ENCODE results near the gene MAP2K3.

Gene MAP2K3

GRCh38 chr17:21299981-21300600, 15.6 kb downstream of the MAP2K3 start:
- TF ChIP-seq FOXP2 (optimal IDR thresholded peaks at IDR 0.05; ENCODE audit: borderline replicate concordance, extremely low read depth, extremely low read length, insufficient read depth) = no peak
- no peak for TF ChIP-seq SIN3A (IDR thresholded peaks at IDR 0.05; ENCODE audit: borderline replicate concordance, insufficient read depth, low read length)
- TF ChIP-seq TAF1 (IDR thresholded peaks at IDR 0.05; ENCODE audit: borderline replicate concordance, insufficient read depth, low read length) = no peak
- TF ChIP-seq, protein P1, sequence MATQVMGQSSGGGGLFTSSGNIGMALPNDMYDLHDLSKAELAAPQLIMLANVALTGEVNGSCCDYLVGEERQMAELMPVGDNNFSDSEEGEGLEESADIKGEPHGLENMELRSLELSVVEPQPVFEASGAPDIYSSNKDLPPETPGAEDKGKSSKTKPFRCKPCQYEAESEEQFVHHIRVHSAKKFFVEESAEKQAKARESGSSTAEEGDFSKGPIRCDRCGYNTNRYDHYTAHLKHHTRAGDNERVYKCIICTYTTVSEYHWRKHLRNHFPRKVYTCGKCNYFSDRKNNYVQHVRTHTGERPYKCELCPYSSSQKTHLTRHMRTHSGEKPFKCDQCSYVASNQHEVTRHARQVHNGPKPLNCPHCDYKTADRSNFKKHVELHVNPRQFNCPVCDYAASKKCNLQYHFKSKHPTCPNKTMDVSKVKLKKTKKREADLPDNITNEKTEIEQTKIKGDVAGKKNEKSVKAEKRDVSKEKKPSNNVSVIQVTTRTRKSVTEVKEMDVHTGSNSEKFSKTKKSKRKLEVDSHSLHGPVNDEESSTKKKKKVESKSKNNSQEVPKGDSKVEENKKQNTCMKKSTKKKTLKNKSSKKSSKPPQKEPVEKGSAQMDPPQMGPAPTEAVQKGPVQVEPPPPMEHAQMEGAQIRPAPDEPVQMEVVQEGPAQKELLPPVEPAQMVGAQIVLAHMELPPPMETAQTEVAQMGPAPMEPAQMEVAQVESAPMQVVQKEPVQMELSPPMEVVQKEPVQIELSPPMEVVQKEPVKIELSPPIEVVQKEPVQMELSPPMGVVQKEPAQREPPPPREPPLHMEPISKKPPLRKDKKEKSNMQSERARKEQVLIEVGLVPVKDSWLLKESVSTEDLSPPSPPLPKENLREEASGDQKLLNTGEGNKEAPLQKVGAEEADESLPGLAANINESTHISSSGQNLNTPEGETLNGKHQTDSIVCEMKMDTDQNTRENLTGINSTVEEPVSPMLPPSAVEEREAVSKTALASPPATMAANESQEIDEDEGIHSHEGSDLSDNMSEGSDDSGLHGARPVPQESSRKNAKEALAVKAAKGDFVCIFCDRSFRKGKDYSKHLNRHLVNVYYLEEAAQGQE (IDR thresholded peaks at IDR 0.05; ENCODE audit: insufficient read depth in 1 of 2, low read depth in 2 of 2, low read length in 2 of 2) = no peak
- TF ChIP-seq POLR2AphosphoS5 (IDR thresholded peaks at IDR 0.05; ENCODE audit: low read depth, low read length) = no peak

GRCh38 chr17:21300601-21301571, 16.4 kb downstream of the MAP2K3 start:
- TF ChIP-seq, protein P1 (IDR thresholded peaks at IDR 0.05; ENCODE audit: insufficient read depth in 1 of 2, low read depth in 2 of 2, low read length in 2 of 2) = no peak
- TF ChIP-seq FOXP2 (optimal IDR thresholded peaks at IDR 0.05; ENCODE audit: borderline replicate concordance, extremely low read depth, extremely low read length, insufficient read depth) = no peak
- no peak for TF ChIP-seq SIN3A (IDR thresholded peaks at IDR 0.05; ENCODE audit: borderline replicate concordance, insufficient read depth, low read length)
- no peak for TF ChIP-seq TAF1 (IDR thresholded peaks at IDR 0.05; ENCODE audit: borderline replicate concordance, insufficient read depth, low read length)
- TF ChIP-seq POLR2AphosphoS5 (IDR thresholded peaks at IDR 0.05; ENCODE audit: low read depth, low read length) = no peak

DNA sequence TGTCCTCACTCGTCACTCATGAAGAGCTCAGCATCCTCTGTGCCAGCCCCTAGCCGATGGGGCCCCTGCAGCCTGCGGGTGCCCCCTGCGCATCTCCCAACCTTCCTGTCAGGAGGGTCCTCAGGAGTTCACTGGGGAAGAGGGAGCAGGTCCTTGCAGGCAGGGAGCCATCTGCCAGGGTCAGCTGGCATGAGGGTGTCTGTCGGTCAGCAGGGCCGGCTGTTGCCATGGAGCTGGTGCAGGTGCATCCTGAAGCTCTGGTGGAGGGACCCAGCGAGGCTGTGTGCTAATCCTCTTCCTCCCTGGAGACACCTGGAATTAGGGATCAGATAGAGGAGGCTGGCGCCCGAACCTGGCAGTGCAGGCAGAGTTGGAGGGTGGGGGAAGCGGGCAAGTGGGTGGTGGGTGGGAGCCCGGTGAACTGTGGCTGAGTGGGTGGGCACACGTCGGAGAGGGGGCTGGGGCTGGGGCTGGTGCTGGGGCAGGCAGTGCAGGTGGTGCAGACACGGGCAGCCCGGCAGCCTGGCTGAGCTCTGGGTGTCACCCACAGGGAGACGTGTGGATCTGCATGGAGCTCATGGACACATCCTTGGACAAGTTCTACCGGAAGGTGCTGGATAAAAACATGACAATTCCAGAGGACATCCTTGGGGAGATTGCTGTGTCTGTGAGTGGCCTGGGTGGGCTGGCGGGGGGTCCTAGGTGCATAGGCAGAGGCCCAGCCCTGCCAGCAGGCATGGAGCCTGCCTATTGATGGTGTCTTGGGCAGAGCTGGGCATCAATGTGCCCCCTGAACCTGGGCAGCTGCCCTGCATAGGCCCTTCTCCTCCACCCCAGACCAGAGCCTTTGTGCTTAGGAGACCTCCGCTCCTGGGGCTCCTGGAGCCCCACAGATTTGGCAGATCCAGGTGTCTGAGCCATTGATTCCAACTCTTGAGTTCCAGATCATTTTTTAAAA, 17.4 kb downstream of the MAP2K3 start:
- TF ChIP-seq, protein P1 (IDR thresholded peaks at IDR 0.05; ENCODE audit: insufficient read depth in 1 of 2, low read depth in 2 of 2, low read length in 2 of 2) = no peak
- TF ChIP-seq TAF1 (IDR thresholded peaks at IDR 0.05; ENCODE audit: borderline replicate concordance, insufficient read depth, low read length) (no peak), FOXP2 (optimal IDR thresholded peaks at IDR 0.05; ENCODE audit: borderline replicate concordance, extremely low read depth, extremely low read length, insufficient read depth) (no peak), POLR2AphosphoS5 (IDR thresholded peaks at IDR 0.05; ENCODE audit: low read depth, low read length) (no peak), SIN3A (IDR thresholded peaks at IDR 0.05; ENCODE audit: borderline replicate concordance, insufficient read depth, low read length) (no peak)

GRCh38 chr17:21302711-21303425, 18.4 kb downstream of the MAP2K3 start:
- no peak for TF ChIP-seq POLR2AphosphoS5 (IDR thresholded peaks at IDR 0.05; ENCODE audit: low read depth, low read length)
- no peak for TF ChIP-seq SIN3A (IDR thresholded peaks at IDR 0.05; ENCODE audit: borderline replicate concordance, insufficient read depth, low read length)
- no peak for TF ChIP-seq TAF1 (IDR thresholded peaks at IDR 0.05; ENCODE audit: borderline replicate concordance, insufficient read depth, low read length)
- no peak for TF ChIP-seq FOXP2 (optimal IDR thresholded peaks at IDR 0.05; ENCODE audit: borderline replicate concordance, extremely low read depth, extremely low read length, insufficient read depth)
- TF ChIP-seq, protein P1 (IDR thresholded peaks at IDR 0.05; ENCODE audit: insufficient read depth in 1 of 2, low read depth in 2 of 2, low read length in 2 of 2) = no peak
